Measurements from ENCODE around the gene ARID5B.

Gene ARID5B

GRCh38 chr10:62047960-62048383 lies 146.5 kb downstream of the ARID5B start (continued):
- TF ChIP-seq PRDM10 (tag by site-specific recombination; IDR thresholded peaks at IDR 0.05) (0 out of 2 replicates have a peak, but pooled peaks have one; percentile 10), EGR2 (tag by site-specific recombination; IDR thresholded peaks at IDR 0.05; ENCODE audit: low read depth) (peak; percentile 58), ZNF48 (tag by site-specific recombination; IDR thresholded peaks at IDR 0.05) (no peak)
- TF ChIP-seq, protein P1, sequence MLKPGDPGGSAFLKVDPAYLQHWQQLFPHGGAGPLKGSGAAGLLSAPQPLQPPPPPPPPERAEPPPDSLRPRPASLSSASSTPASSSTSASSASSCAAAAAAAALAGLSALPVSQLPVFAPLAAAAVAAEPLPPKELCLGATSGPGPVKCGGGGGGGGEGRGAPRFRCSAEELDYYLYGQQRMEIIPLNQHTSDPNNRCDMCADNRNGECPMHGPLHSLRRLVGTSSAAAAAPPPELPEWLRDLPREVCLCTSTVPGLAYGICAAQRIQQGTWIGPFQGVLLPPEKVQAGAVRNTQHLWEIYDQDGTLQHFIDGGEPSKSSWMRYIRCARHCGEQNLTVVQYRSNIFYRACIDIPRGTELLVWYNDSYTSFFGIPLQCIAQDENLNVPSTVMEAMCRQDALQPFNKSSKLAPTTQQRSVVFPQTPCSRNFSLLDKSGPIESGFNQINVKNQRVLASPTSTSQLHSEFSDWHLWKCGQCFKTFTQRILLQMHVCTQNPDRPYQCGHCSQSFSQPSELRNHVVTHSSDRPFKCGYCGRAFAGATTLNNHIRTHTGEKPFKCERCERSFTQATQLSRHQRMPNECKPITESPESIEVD (tag by site-specific recombination; IDR thresholded peaks at IDR 0.05) = peak; percentile 65

DNA sequence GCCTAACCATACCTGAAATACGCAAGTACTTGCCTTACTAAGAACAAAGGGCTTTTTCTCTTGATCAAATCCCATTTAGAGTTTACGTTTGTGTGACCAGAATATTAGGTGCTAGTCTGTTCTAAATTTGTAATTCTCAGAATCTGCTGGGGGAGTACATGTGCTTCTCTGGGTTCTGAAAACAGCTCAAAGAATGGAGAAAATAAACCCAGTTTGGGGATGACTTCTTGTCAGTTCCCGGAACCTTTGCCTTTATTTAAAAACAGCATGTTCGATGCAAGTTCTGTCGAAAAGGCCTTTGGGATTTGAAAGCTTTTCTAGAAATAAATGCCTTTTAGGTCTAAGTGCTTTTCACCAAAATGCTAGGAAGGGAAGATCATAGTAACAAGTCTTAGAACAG lies 147.0 kb downstream of the ARID5B start:
- peaks cover 44% of the 10 kb centered on the region for H3K4me1 ChIP-seq (ENCODE audit: control insufficient read depth, insufficient read depth, low read length)
- ChIA-PET POLR2A (interaction anchor here (0.8 to 2.6 kb wide), 2 partner anchors 45 to 335 kb away, joined by 4 to 11 read pairs; no protein-coding TSS in a partner anchor), CTCF (interaction anchor here (0.6 to 3.8 kb wide), 5 partner anchors 10 to 199 kb away, joined by 3 to 31 read pairs (median 4); no protein-coding TSS in a partner anchor)
- no peaks in the 10 kb centered on the region for H3K9me3 ChIP-seq (ENCODE audit: control insufficient read depth, insufficient read depth, low read depth, low read length)
- no peak overlapping the region for H3K4me3 ChIP-seq (ENCODE audit: low read depth, low read length)
- TF ChIP-seq ZFP41 (tag by site-specific recombination; IDR thresholded peaks at IDR 0.05; ENCODE audit: borderline replicate concordance) (no peak), ZNF366 (tag by site-specific recombination; conservative IDR thresholded peaks at IDR 0.05) (no peak), ZNF23 (tag by site-specific recombination; IDR thresholded peaks at IDR 0.05; ENCODE audit: borderline replicate concordance) (no peak), PATZ1 (tag by site-specific recombination; IDR thresholded peaks at IDR 0.05) (no peak), ZNF26 (tag by site-specific recombination; IDR thresholded peaks at IDR 0.05) (no peak), ZNF324 (tag by site-specific recombination; IDR thresholded peaks at IDR 0.05) (no peak), ZFHX2 (tag by site-specific recombination; conservative IDR thresholded peaks at IDR 0.05) (no peak), ZNF544 (tag by site-specific recombination; IDR thresholded peaks at IDR 0.05) (no peak)
- TF ChIP-seq, protein P2, sequence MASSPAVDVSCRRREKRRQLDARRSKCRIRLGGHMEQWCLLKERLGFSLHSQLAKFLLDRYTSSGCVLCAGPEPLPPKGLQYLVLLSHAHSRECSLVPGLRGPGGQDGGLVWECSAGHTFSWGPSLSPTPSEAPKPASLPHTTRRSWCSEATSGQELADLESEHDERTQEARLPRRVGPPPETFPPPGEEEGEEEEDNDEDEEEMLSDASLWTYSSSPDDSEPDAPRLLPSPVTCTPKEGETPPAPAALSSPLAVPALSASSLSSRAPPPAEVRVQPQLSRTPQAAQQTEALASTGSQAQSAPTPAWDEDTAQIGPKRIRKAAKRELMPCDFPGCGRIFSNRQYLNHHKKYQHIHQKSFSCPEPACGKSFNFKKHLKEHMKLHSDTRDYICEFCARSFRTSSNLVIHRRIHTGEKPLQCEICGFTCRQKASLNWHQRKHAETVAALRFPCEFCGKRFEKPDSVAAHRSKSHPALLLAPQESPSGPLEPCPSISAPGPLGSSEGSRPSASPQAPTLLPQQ (tag by site-specific recombination; IDR thresholded peaks at IDR 0.05) = no peak
- H3K27ac ChIP-seq (ENCODE audit: extremely low read depth, low read depth, low read length) = peak overlapping the region; percentile 47; the same call in 1 of the 2 replicates
- H3K36me3 ChIP-seq (ENCODE audit: control insufficient read depth in 2 of 2, insufficient read depth in 1 of 2, low read length in 2 of 2) = peaks cover 0 to 15% of the 10 kb centered on the region in 2 experiments; a peak in 1 of 3 replicates

Data from HEK293 (cell line).